Measurements from ENCODE around the gene KRTAP5-9. TPM values are rescaled to one million over a fixed set of nuclear protein-coding genes. Genes with fewer than 3 reads are reported as not detected.
"Not testable (repeated sequence)": the region's sequence is repeated elsewhere in the genome, so short reads cannot be mapped to it uniquely, and the experiment has no call there.

KRTAP5-9 gene
- total RNA-seq, 2 donors from 2014 or later: not detected

GRCh38 chr11:71525188-71525937, 22.9 kb upstream of the KRTAP5-9 start:
- DNase-seq (ENCODE audit: low spot score) (no peak), ATAC-seq (peak; percentile 13 to 43)
- Mint-ChIP-seq H3K27ac (no peak overlapping the region), H3K4me1 (ENCODE audit: low read depth in 2 of 2) (no peaks in the 10 kb centered on the region), H3K36me3 (no peaks in the 10 kb centered on the region), H3K9me3 (peaks cover 3% of the 10 kb centered on the region), H3K4me3 (no peak overlapping the region), H3K27me3 (no peaks in the 10 kb centered on the region)

GRCh38 chr11:71525938-71526495, 22.2 kb upstream of the KRTAP5-9 start:
- peaks cover 0 to 6% of the 10 kb centered on the region in 2 donors for H3K27me3 Mint-ChIP-seq
- H3K36me3 Mint-ChIP-seq: no peaks in the 10 kb centered on the region
- no peak overlapping the region for H3K4me3 Mint-ChIP-seq
- DNase-seq (ENCODE audit: low spot score) (no peak), ATAC-seq (no peak)
- H3K27ac Mint-ChIP-seq: no peak overlapping the region
- H3K9me3 Mint-ChIP-seq: peaks cover 3% of the 10 kb centered on the region
- H3K4me1 Mint-ChIP-seq (ENCODE audit: low read depth in 2 of 2): no peaks in the 10 kb centered on the region

DNA sequence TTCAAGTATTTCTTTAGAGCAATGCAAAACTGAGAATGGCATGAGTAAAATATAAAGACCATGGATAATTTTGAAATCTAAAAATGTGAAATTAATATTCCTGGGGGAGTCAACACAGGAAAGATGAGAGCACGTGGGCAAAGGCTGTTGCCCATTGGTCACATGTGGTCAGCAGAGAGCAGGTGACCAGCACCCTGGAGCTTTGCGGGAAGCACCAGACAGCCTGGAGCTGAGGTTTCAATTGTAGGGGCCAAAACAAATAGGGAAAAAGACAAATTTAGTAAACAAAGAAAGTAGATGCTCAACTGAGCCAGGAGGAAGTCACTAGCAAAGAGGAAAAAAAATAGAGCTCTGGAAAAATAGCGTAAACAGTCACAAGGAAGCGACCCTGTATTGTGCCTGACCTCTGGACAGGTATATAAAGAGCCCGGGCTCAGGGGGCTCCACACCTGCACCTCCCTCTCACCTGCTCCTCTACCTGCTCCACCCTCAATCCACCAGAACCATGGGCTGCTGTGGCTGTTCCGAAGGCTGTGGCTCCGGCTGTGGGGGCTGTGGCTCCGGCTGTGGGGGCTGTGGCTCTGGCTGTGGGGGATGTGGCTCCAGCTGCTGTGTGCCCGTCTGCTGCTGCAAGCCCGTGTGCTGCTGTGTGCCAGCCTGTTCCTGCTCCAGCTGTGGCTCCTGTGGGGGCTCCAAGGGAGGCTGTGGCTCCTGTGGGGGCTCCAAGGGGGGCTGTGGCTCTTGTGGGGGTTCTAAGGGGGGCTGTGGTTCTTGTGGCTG, 21.2 kb upstream of the KRTAP5-9 start, which contains the start of gene KRTAP5-7:
TSS of gene KRTAP5-7 (plus strand) at position 472 of the 780 bp plus-strand sequence. CDS start at position 506, 34 bp downstream.
- H3K4me3 Mint-ChIP-seq; H3K27me3 Mint-ChIP-seq; H3K36me3 Mint-ChIP-seq; DNase-seq (ENCODE audit: low spot score); H3K27ac Mint-ChIP-seq; H3K9me3 Mint-ChIP-seq; H3K4me1 Mint-ChIP-seq (ENCODE audit: low read depth in 2 of 2); ATAC-seq: not testable (repeated sequence)

DNA sequence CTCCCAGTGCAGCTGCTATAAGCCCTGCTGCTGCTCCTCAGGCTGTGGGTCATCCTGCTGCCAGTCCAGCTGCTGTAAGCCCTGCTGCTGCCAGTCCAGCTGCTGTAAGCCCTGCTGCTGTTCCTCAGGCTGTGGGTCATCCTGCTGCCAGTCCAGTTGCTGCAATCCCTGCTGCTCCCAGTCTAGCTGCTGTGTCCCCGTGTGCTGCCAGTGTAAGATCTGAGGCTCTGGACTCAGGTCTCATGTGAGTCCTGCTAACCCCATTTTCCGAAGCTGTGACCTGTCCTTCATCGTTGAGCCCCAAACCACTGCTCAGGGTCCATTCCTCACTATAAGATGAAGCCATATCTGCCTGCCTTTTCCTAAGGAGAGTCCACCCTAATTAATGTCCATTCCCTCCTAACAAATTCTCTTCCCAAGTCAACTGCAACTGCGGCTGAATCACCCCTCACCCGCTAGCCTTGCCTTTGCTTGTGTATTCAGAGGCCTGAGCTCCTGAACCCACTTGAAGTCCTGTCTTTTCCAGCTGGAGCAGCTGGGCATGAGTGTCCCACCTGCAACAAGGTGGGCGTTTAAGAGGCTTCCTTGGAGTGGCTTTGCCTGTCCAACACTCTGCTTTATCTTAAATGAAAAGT, 20.5 kb upstream of the KRTAP5-9 start:
- no peak overlapping the region for H3K27ac Mint-ChIP-seq
- no peaks in the 10 kb centered on the region for H3K36me3 Mint-ChIP-seq
- DNase-seq (ENCODE audit: low spot score) (no peak), ATAC-seq (no peak)
- H3K4me3 Mint-ChIP-seq: no peak overlapping the region
- no peaks in the 10 kb centered on the region for H3K4me1 Mint-ChIP-seq (ENCODE audit: low read depth in 2 of 2)
- no peaks in the 10 kb centered on the region for H3K9me3 Mint-ChIP-seq
- H3K27me3 Mint-ChIP-seq: peaks cover 0 to 7% of the 10 kb centered on the region in 2 donors

DNA sequence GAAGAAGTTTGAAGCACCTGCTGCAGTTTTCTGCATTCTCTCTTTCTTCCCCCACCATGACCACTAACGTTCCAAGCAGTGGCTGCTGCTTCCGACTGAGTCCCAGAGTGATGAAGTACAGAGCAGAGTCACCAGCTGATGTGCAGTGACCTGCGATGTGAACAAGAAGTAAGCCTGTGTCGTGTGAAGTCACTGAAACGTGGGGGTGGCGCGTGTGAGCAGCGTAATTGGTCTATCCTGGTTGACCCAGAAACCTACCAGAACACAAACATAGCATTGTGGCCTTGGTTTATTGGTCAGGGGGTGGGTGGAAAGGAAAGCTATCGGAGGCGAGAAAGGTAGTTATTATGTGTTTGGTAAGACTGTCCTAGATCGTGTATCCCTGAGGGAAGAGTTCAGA, 17.6 kb upstream of the KRTAP5-9 start:
- Mint-ChIP-seq H3K27me3 (peaks cover 0 to 7% of the 10 kb centered on the region in 2 donors), H3K36me3 (no peaks in the 10 kb centered on the region), H3K9me3 (no peaks in the 10 kb centered on the region), H3K27ac (no peak overlapping the region), H3K4me1 (ENCODE audit: low read depth in 2 of 2) (no peaks in the 10 kb centered on the region), H3K4me3 (no peak overlapping the region)
- DNase-seq (ENCODE audit: low spot score) (no peak), ATAC-seq (no peak)

- peaks cover 7 to 13% of the 10 kb centered on the region in 2 donors for H3K27me3 Mint-ChIP-seq
- DNase-seq (ENCODE audit: low spot score) (no peak), ATAC-seq (no peak)
- H3K4me1 Mint-ChIP-seq (ENCODE audit: low read depth in 2 of 2): no peaks in the 10 kb centered on the region
- H3K27ac Mint-ChIP-seq: no peak overlapping the region
- no peak overlapping the region for H3K4me3 Mint-ChIP-seq
- H3K36me3 Mint-ChIP-seq: no peaks in the 10 kb centered on the region
- H3K9me3 Mint-ChIP-seq: no peaks in the 10 kb centered on the region
Measured at GRCh38 chr11:71532036-71532610, 16.1 kb upstream of the KRTAP5-9 start.

GRCh38 chr11:71534711-71535608, 13.3 kb upstream of the KRTAP5-9 start:
- not testable (repeated sequence) for H3K4me1 Mint-ChIP-seq (ENCODE audit: low read depth in 2 of 2); H3K27ac Mint-ChIP-seq; ATAC-seq; H3K36me3 Mint-ChIP-seq; DNase-seq (ENCODE audit: low spot score); H3K9me3 Mint-ChIP-seq; H3K4me3 Mint-ChIP-seq
- H3K27me3 Mint-ChIP-seq: peaks cover 7 to 15% of the 10 kb centered on the region in 2 donors

DNA sequence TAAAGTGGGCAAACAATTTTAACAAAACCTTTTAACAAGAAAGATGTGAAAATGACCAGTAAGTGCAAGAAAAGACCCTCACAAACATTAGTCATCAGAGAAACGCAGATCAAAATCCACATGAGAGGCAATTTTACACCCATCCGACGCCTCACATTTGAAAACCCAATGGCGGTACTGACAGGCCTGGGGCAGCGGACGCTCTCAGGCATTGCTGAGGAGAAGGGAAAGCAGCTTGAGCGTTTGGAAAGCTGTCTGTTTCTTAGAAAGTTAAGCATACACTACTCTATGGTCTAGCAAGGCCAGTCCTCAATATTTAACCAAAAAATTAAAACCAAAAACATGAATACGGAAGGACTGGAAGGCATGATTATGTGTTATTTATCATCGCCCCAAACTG, 12.4 kb upstream of the KRTAP5-9 start:
- Mint-ChIP-seq H3K36me3 (no peaks in the 10 kb centered on the region), H3K27ac (no peak overlapping the region), H3K4me3 (no peak overlapping the region), H3K4me1 (ENCODE audit: low read depth in 2 of 2) (no peaks in the 10 kb centered on the region), H3K9me3 (no peaks in the 10 kb centered on the region), H3K27me3 (peaks cover 8 to 11% of the 10 kb centered on the region in 2 donors)
- no peak for ATAC-seq
- no peak for DNase-seq (ENCODE audit: low spot score)

- H3K27ac Mint-ChIP-seq: no peak overlapping the region
- no peak overlapping the region for H3K4me3 Mint-ChIP-seq
- DNase-seq (ENCODE audit: low spot score): no peak
- no peaks in the 10 kb centered on the region for H3K9me3 Mint-ChIP-seq
- peaks cover 12 to 15% of the 10 kb centered on the region in 2 donors for H3K27me3 Mint-ChIP-seq
- ATAC-seq: no peak
- H3K36me3 Mint-ChIP-seq: no peaks in the 10 kb centered on the region
- H3K4me1 Mint-ChIP-seq (ENCODE audit: low read depth in 2 of 2): no peaks in the 10 kb centered on the region
Measured at GRCh38 chr11:71537537-71537936, 10.7 kb upstream of the KRTAP5-9 start.

- peaks cover 12 to 15% of the 10 kb centered on the region in 2 donors for H3K27me3 Mint-ChIP-seq
- ATAC-seq; H3K4me3 Mint-ChIP-seq; H3K27ac Mint-ChIP-seq; DNase-seq (ENCODE audit: low spot score); H3K4me1 Mint-ChIP-seq (ENCODE audit: low read depth in 2 of 2); H3K36me3 Mint-ChIP-seq; H3K9me3 Mint-ChIP-seq: not testable (repeated sequence)
Measured at GRCh38 chr11:71537977-71538665, 10.1 kb upstream of the KRTAP5-9 start, which contains the start of gene KRTAP5-8. Gene KRTAP5-8, plus strand, starts transcription at chr11:71538025. Its CDS starts 31 bp downstream, at chr11:71538056.

DNA sequence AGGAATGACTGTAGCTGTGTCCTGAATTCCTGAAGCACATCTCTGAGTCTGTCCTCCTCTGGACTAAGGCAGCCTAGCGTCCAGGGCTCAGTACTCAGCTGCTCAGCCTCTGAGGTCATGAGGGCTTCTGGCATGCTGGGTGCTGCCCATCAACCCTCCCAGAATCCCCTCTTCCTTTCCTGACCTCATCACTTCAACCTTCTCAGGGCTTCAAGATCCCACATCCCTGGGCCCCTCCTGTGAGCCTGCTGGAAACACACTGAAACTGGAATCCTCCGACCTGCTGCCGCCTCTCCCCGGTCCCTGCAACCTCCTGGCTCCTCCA, 9.6 kb upstream of the KRTAP5-9 start:
- Mint-ChIP-seq H3K27me3 (peaks cover 12 to 15% of the 10 kb centered on the region in 2 donors), H3K4me3 (no peak overlapping the region), H3K9me3 (no peaks in the 10 kb centered on the region), H3K36me3 (no peaks in the 10 kb centered on the region), H3K4me1 (ENCODE audit: low read depth in 2 of 2) (peaks cover 6 to 7% of the 10 kb centered on the region in 2 donors), H3K27ac (no peak overlapping the region)
- DNase-seq (ENCODE audit: low spot score) (no peak), ATAC-seq (peak in 1 of 2 donors; percentile 6)

GRCh38 chr11:71539017-71539416, 9.2 kb upstream of the KRTAP5-9 start:
- Mint-ChIP-seq H3K27me3 (peaks cover 12 to 15% of the 10 kb centered on the region in 2 donors), H3K9me3 (no peaks in the 10 kb centered on the region), H3K4me3 (no peak overlapping the region), H3K27ac (no peak overlapping the region), H3K36me3 (no peaks in the 10 kb centered on the region), H3K4me1 (ENCODE audit: low read depth in 2 of 2) (peaks cover 9% of the 10 kb centered on the region in 2 donors)
- DNase-seq (ENCODE audit: low spot score) (no peak), ATAC-seq (peak in 1 of 2 donors; percentile 20)

Data from natural killer cell treated with Interleukin-12 subunit alpha and Interleukin-12 subunit beta and Interleukin-15 and Interleukin-18, amount 100 ng/mL, for 72 hours (primary cell).